Epidermal melanocyte (primary cell): ENCODE data around the gene ZNF609.
"Not testable (repeated sequence)": the region's sequence is repeated elsewhere in the genome, so short reads cannot be mapped to it uniquely, and the experiment has no call there.

Source experiments
- DNase-seq: peaks from one replicate; pipeline ENCODE4 v3.0.0; 2011; ENCODE audit warnings: low spot score; ENCODE audit not compliant: insufficient read length

Gene ZNF609

DNA sequence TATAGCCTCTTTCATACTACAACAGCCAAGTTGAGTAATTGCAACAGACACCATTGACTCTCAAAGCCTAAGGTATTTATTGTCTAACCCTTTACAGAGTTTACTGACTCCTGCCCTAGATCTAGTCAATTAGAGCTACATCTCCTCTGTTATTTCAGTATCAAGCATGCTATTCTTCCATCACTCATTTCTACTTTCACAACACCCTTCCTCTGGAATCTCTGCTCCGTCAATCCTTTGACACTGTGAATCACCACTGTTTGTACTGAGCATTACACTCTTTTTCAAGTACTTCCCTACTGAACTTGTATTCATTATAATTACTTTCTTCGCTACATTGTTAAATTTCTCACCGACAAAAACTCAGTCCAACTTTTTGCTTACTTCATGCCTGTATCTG is 121.8 kb downstream of the ZNF609 start:
- no peak for DNase-seq

GRCh38 chr15:64583519-64583918 is 123.1 kb downstream of the ZNF609 start:
- no peak for DNase-seq

- DNase-seq, result no peak
These were observed 123.6 kb downstream of the ZNF609 start for GRCh38 chr15:64583983-64584382.

GRCh38 chr15:64586259-64586870 is 126.0 kb downstream of the ZNF609 start:
- no peak for DNase-seq

GRCh38 chr15:64586984-64587383 is 126.6 kb downstream of the ZNF609 start:
- no peak for DNase-seq

DNA sequence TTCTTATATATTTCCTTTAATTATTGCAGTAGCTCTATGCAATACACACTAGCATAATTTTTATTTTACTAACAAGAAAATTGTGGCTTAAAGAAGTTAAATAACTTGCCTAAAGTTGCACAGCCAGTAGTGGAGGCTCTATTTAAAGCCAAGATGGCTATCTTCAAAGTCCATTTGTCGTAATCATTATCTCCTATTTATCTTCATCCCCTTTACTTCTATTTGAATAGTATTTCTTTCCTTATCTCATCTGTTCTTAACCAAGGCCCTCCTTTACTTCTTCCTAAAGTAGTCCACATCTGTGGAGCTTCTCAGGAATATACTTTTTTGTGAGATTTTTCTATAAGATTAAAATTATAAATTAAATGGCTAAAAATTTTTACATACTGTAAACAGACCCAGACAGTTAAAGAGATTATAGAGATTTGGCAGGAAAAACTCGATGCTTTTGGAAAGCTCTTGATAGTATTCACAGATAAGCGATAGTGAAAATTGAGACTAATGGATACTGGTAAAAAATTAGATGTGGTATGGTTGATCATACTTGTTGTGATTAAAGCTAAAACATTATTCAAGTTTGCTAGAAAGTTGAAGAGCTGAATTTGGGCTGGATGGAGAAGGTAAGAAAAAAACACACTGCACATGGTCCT is 129.2 kb downstream of the ZNF609 start:
- DNase-seq, result no peak

DNA sequence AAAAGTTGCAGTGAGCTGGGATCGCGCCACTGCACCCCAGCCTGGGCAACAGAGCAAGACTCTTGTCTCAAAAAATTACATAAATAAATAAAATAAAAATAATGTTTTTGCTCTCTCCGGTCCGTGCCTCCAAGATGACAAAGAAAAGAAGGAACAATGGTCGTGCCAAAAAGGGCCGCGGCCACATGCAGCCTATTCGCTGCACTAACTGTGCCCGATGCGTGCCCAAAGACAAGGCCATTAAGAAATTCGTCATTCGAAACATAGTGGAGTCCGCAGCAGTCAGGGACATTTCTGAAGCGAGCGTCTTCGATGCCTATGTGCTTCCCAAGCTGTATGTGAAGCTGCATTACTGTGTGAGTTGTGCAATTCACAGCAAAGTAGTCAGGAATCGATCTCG is 132.5 kb downstream of the ZNF609 start:
- DNase-seq, result not testable (repeated sequence)

DNA sequence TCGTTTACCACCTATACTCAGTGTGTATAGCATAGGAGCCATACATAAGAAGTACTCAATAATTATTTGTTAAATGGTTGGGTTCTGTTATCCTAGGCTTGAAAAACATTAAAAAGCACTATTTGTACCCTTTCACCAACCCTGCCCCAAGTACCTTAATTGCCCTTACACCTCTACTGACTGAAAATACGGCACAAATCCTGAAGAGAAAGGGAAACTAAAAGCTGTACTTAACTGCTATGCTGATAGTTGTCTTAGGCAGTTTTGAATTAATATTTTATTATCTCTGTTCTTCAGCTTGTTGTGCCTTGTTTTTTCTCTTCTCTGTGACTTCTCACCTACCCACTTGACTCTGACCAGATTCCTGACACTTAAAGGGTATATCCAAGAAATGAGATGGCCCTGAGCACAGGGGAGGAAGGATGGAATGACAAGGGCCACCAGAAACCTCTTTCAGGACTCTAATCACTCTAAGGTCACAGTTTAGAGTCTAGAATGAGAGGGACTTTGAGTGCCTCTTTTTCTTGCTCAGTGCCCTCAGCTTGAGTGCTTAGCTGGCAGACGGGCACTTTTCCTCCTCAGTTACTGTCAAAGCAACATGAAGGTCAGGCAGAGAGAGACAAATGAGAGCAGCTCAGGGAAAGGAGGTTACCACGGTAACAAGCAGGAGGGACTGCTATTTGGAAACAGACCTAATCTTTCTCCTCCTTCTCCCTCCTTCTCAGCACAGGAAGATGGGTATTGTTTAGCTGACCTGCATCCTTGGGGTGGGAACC is 136.5 kb downstream of the ZNF609 start:
- no peak for DNase-seq

GRCh38 chr15:64597477-64597822 is 137.1 kb downstream of the ZNF609 start:
- no peak for DNase-seq

DNA sequence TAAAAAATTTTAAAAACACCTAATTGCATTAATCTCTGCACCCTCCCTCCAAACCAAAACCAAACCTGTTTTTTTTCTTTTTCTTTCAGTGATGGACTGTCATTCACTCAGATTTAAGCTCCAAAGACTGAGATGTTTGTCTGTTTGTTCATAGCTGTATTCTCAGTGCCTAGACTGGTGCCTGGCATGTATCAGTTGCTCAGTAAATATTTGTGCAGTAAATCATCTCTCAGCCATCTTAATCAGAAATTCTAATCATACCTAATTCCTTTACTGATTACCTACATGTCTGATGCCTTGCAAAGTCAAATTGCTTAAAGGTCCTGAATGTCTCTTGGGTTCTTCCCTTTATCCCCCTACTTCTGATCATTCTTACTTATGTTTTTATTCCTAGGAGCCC is 138.8 kb downstream of the ZNF609 start:
- no peak for DNase-seq

DNA sequence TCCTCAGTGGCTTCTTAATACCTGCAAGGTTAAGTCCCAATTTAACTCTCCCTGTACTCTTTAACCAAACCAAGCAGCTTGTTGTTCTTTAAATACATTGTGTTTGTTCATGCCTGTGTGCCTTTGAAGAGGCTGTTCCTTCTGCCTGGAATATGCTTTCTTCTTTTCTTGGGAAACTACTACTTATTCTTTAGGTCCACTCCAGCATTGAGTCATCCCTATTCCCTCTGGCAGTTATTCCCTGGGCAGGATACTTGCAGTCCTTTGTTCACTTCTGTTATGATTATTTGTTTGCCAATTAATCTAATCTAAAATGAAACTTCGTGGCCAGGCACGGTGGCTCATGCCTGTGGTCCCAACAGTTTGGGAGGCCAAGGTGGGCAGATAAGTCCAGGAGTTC is 139.3 kb downstream of the ZNF609 start:
- no peak for DNase-seq

GRCh38 chr15:64600794-64601193 is 140.4 kb downstream of the ZNF609 start:
- no peak for DNase-seq

DNA sequence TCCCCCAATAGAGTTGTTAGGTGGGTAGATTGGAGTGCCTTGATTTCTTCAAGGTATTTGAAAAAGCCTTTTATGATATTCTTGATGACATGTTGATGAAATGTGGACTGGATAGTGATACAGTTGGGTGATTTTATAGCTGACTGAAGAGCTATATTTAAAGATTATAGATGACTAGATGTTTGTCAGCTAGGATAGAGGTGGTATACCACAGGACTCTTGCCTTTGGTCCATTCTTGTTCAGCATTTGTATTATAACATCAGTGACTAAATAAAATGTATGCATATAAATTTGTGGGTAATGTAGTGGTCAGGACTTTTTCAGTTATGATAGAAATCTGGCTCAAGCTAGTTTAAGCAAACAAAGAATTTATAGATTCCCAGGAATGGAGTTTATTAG is 143.9 kb downstream of the ZNF609 start:
- no peak for DNase-seq

DNA sequence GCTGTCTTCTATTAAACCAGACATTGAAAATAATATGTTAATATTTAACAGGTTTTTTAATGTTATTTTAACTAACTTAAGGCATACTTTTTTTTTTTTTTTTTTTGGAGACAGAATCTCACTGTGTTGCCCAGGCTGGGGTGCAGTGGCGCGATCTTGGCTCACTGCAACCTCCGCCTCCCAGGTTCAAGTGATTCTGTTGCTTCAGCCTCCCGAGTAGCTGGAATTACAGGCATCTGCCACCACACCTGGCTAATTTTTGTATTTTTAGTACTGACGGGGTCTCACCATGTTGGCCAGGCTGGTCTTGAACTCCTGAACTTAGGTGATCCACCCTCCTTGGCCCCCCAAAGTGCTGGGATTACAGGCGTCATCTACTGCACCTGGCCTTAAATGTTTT is 147.0 kb downstream of the ZNF609 start:
- DNase-seq, result not testable (repeated sequence)

DNA sequence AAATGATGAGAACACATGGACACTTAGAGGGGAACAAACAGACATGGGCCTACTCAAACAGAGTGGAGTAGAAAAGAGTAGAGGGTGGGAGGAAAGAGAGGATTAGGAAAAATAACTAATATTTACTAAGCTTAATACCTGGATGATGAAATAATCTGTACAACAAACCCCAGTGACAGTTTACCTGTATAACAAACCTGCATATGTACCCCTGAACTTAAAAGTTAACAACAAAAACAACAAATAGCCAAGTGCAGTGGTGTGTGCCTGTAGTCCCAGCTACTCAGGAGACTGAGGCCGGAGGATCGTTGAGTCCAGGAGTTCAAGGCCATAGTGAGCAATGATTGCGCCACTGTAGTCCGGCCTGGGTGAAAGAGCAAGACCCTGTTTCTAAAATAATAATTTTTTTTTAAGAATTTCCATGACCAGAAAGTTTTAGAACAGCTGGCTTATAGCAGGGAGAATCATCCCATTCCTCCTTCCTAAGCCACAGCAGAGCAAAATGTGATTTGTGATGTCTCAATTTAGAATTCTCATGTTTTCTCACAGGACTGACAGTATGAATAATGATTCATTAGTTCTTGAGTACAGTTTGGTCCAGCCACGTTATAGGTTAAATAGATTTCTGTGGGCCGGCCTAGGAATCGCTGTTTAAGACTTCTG is 150.0 kb downstream of the ZNF609 start:
- no peak for DNase-seq

DNA sequence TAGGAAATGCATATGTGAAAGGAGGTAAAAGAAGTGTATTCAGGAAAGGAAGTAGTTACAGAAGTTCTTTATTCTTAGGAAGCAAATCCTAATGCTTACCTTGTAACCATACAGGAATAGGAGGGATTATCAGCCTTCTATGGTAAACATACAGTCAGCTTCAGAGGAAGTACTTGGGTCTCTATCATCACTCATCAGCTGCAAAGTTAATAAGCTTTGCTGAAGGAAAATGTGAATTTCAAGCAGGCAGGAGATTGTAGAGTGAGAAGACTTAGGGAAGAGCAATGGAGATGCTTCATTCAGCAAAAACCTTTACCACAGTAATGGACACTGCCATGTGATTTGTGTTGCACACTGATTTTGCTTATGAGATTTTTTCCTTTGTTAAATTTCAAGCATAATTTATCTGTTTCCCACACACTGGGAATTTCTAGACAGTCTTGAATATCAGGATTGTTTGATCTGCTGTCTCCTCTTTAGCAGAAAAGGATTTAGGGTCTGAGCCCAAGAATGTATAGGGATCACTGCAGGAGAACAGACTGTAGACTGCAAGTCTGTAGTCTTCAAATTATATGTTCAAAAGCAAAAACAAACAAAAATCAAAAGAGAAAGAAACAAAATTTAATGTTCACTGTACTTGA is 150.8 kb downstream of the ZNF609 start:
- DNase-seq, result no peak

GRCh38 chr15:64614519-64614918 is 154.1 kb downstream of the ZNF609 start:
- DNase-seq, result no peak

DNA sequence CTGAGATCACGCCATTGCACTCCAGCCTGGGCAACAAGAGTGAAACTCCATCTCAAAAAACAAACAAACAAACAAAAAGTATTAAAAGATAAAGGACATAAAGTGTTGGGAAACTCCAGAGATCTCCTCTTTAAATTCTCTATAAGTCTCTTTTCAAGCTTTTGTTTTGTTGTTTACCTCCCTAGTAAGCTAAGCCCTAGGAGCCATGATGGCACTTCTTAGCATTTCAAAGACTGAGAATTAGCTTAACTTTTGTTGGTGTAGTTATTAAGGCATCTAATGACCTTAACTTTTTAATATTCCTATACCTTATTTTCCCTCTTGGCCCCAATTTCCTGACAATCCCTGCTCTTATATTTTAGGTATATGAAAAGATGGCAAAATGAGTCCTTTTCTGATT is 157.3 kb downstream of the ZNF609 start:
- DNase-seq, result no peak

DNA sequence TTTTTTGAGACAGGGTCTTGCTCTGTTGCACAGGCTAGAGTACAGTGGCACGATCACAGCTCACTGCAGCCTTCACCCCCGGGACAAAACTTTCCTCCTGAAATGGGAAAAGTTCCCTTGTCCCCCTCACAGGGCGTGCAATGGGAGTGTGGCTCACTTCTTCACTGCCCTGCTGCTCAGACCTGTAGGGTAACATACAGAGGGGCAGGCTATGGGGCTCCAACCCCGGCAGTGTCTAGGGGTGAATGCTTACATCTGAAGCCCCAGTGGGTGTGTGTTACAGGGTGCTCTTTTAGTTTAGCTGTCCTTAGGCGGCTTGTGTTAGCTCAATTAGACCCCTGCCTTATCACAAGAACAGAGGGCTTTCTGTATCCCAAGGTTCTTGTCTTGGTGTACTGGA is 157.8 kb downstream of the ZNF609 start:
- no peak for DNase-seq

- no peak for DNase-seq
These were observed 158.2 kb downstream of the ZNF609 start for GRCh38 chr15:64618540-64618939.

GRCh38 chr15:64619880-64620839 is 159.8 kb downstream of the ZNF609 start:
- DNase-seq, result no peak
